HepG2 (cell line): ENCODE results near the gene SEMA4F. TPM values are rescaled to one million over a fixed set of nuclear protein-coding genes. Genes with fewer than 3 reads are reported as not detected.

Experiments used
- ATAC-seq: fragments of 200-7000 bp; cut with Tn5 transposase; 3 replicates; pipeline ENCODE4 v1.9.1; 2020; ENCODE audit warnings: mild to moderate bottlenecking, moderate library complexity
- BruUV-seq: library from RNA; stranded (reverse); fragments of 400-500 nt; replicated peaks from 2 replicates; lab custom pipeline; 2021; lab: Mats Ljungman, UMichigan
- CTCF ChIA-PET: fragments of 300-600 bp; formaldehyde crosslinking; extraction: SDS; loops from one replicate; lab custom pipeline; 2021; ENCODE audit warnings: low total read pairs, inconsistent platforms, low intra/inter-chr PET ratio; lab: Yijun Ruan, JAX
- POLR2A ChIA-PET: fragments of 350-600 bp; sonication (Branson Sonifier 250); formaldehyde crosslinking; loops from one replicate; lab custom pipeline; 2020; ENCODE audit warnings: antibody characterized with exemption, inconsistent platforms; lab: Yijun Ruan, JAX
- DNase-seq: peaks from one replicate; pipeline ENCODE4 v3.0.0-alpha.2; 2015; ENCODE audit warnings: low spot score
- FAIRE-seq: peaks from 3 replicates; lab custom pipeline; 2011; peaks lifted over from hg19 to GRCh38; lab: Jason Lieb, UNC
- H2AFZ ChIP-seq: one replicate; pipeline ENCODE4 v1.6.1; 2011; ENCODE audit warnings: low read length, inconsistent platforms
- H3K27ac ChIP-seq: fragments of 300-600 bp; 3 replicates; pipeline ENCODE4 v1.8.0; 2011; ENCODE audit warnings: mixed run types, mild to moderate bottlenecking, mixed read lengths, low read length, inconsistent platforms; ENCODE audit not compliant: insufficient read depth; ENCODE audit errors: extremely low read length
- H3K27me3 ChIP-seq, 2 experiments: fragments of 200-600 bp in 1 of 2; 2 replicates in 1 of 2; 3 replicates in 1 of 2; pipeline versions ENCODE4 v1.6.0 to v1.8.0; 2011; ENCODE audit warnings: low read length in 2 of 2, mild to moderate bottlenecking in 2 of 2, moderate library complexity in 2 of 2, inconsistent platforms in 1 of 2; ENCODE audit not compliant: insufficient read depth in 2 of 2, control insufficient read depth in 1 of 2
- H3K36me3 ChIP-seq, 2 experiments: fragments of 200-600 bp in 1 of 2; replicated peaks in 1 of 2; 2 replicates in 1 of 2; 3 replicates in 1 of 2; pipeline versions ENCODE4 v1.5.1 to v1.8.0; 2011; ENCODE audit warnings: low read length in 2 of 2, inconsistent platforms in 1 of 2; ENCODE audit not compliant: insufficient read depth in 2 of 2, control insufficient read depth in 1 of 2
- H3K4me1 ChIP-seq: 2 replicates; pipeline ENCODE4 v1.5.1; 2012; ENCODE audit warnings: low read length, inconsistent platforms; ENCODE audit not compliant: insufficient read depth
- H3K4me2 ChIP-seq: 2 replicates; pipeline ENCODE4 v1.6.0; 2011; ENCODE audit warnings: low read depth, low read length, inconsistent platforms
- H3K4me3 ChIP-seq, 3 experiments: fragments of 200-600 bp in 1 of 3; sonication (generic), shearing (Covaris generic) in 1 of 3; replicated peaks in 1 of 3; 2 replicates each; pipeline ENCODE4 v1.5.1; 2011 to 2016; ENCODE audit warnings: low read length in 3 of 3, inconsistent platforms in 2 of 3, low read depth in 2 of 3, mild to moderate bottlenecking in 2 of 3, control low read depth in 1 of 3, mixed read lengths in 1 of 3; ENCODE audit not compliant: insufficient read depth in 1 of 3
- H3K79me2 ChIP-seq: one replicate; pipeline ENCODE4 v1.6.1; 2011; ENCODE audit warnings: low read length, inconsistent platforms; ENCODE audit not compliant: insufficient read depth
- H3K9ac ChIP-seq: 2 replicates; pipeline ENCODE4 v1.6.0; 2011; ENCODE audit warnings: mild to moderate bottlenecking, low read depth, low read length, inconsistent platforms; ENCODE audit not compliant: insufficient read depth
- H3K9me3 ChIP-seq: 2 replicates; pipeline ENCODE4 v1.5.1; 2012; ENCODE audit warnings: mild to moderate bottlenecking, low read length
- H4K20me1 ChIP-seq: 2 replicates; pipeline ENCODE4 v1.6.0; 2011; ENCODE audit warnings: inconsistent platforms, mild to moderate bottlenecking, low read length, moderate library complexity; ENCODE audit not compliant: insufficient read depth
- CENPX ChIP-seq: sonication (generic); formaldehyde crosslinking; IDR thresholded peaks from 2 replicates; pipeline ENCODE4 v1.9.0; 2021; ENCODE audit warnings: mild to moderate bottlenecking, missing genetic modification reagents, moderate library complexity
- HOXA5 ChIP-seq: sonication (generic); formaldehyde crosslinking; IDR thresholded peaks from 2 replicates; pipeline ENCODE4 v1.4.0; 2020; ENCODE audit warnings: missing genetic modification reagents
- KLF12 ChIP-seq: sonication (generic); formaldehyde crosslinking; IDR thresholded peaks from 2 replicates; pipeline ENCODE4 v1.4.0; 2020; ENCODE audit warnings: missing genetic modification reagents, borderline replicate concordance
- NFYC ChIP-seq: IDR thresholded peaks from 2 replicates; pipeline ENCODE4 v1.6.1; 2016; ENCODE audit warnings: missing genetic modification reagents, missing compliant biosample characterization
- POGZ ChIP-seq: sonication (generic); formaldehyde crosslinking; IDR thresholded peaks from 2 replicates; pipeline ENCODE4 v1.4.0; 2020; ENCODE audit warnings: mild to moderate bottlenecking, missing genetic modification reagents
- RORA ChIP-seq: sonication (generic); formaldehyde crosslinking; IDR thresholded peaks from 2 replicates; pipeline ENCODE4 v1.5.0; 2020; ENCODE audit warnings: mild to moderate bottlenecking, missing genetic modification reagents, moderate library complexity
- TEAD3 ChIP-seq: optimal IDR thresholded peaks from 2 replicates; pipeline ENCODE3; 2016; ENCODE audit warnings: borderline replicate concordance
- ZNF143 ChIP-seq: sonication (generic); formaldehyde crosslinking; IDR thresholded peaks from 2 replicates; pipeline ENCODE4 v1.4.0; 2020; ENCODE audit warnings: missing genetic modification reagents
- ZNF562 ChIP-seq: sonication (generic); formaldehyde crosslinking; IDR thresholded peaks from 2 replicates; pipeline ENCODE4 v1.8.0; 2022; ENCODE audit warnings: missing genetic modification reagents, borderline replicate concordance
- ZNF7 ChIP-seq: IDR thresholded peaks from 2 replicates; pipeline ENCODE4 v1.6.1; 2016; ENCODE audit warnings: missing biosample characterization, missing genetic modification reagents
- ZNF773 ChIP-seq: sonication (generic); formaldehyde crosslinking; IDR thresholded peaks from 2 replicates; pipeline ENCODE4 v1.4.0; 2020; ENCODE audit warnings: missing genetic modification reagents, borderline replicate concordance
- ZSCAN20 ChIP-seq: sonication (generic); formaldehyde crosslinking; IDR thresholded peaks from 2 replicates; pipeline ENCODE4 v1.4.0; 2020; ENCODE audit warnings: missing genetic modification reagents, mild to moderate bottlenecking, borderline replicate concordance
- WGBS: methylation state at CpG from one replicate; pipeline ENCODE4 v1.1.6; 2017; ENCODE audit warnings: low lambda C conversion rate; 5-methylcytosine and 5-hydroxymethylcytosine counted together
- in situ Hi-C: cut with HindIII; loops from 2 replicates; pipeline ENCODE4 v1.10.0; 2017; ENCODE audit warnings: low pct_unique_long_range_greater_than_20kb; ENCODE audit not compliant: extremely low pct_ligation_motif_present
- intact Hi-C: fragments of 100-400 bp; cut with micrococcal nuclease; formaldehyde crosslinking; loops from one replicate; pipeline ENCODE4 v1.10.0; 2022; ENCODE audit not compliant: unreplicated experiment
- polyA plus RNA-seq, 8 experiments: library from polyadenylated mRNA; depleted of rRNA in 3 of 8; stranded (reverse) in 7 of 8; unstranded in 1 of 8; fragments of >200 nt; fragmentation: Illumina TruSeq in 4 of 8; extraction: Trizol in 4 of 8; gene quantifications; 2 replicates each; pipeline versions ENCODE4 v1.2.1 to v1.2.3, GENCODE V29; 2011 to 2016; ENCODE audit warnings: low read depth in 4 of 8, missing spikeins in 1 of 8, mixed read lengths in 1 of 8; ENCODE audit not compliant: insufficient read depth in 1 of 8
- total RNA-seq, 5 experiments: library from RNA; depleted of rRNA; stranded (reverse); fragments of >200 nt; fragmentation: Illumina TruSeq; extraction: Trizol; gene quantifications; 2 replicates each; pipeline ENCODE4 v1.2.3, GENCODE V29; 2016; ENCODE audit warnings: low read depth in 1 of 5
- TF ChIP-seq, protein P1 (sequence below): sonication (generic); formaldehyde crosslinking; IDR thresholded peaks from 2 replicates; pipeline ENCODE4 v1.5.0; 2020; ENCODE audit warnings: missing genetic modification reagents

The SEMA4F gene
- total and polyA plus RNA-seq, 2 of the 13 experiments (the other 11 are each of a cell fraction or from before 2014, with no cell fraction given), result 7.1 to 10.3 TPM

DNA sequence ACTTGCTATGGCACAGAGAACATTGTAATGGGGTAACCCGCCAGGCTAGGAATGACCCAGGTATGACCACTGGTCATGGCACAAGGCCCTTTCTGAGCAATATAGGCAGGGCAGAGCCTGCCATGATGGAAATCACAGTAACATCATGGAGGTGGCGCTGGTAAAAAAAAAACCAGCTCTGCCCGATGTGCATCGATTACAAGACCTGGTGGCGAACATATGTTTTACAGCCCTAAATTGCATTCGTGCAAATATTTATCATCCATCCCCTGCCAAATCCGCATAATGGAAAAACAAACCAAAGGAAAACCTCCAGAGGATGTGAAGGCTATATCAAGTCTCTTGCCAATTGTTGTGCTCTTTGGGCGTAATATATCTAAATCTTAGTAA, 60.6 kb downstream of the SEMA4F start:
- Histone ChIP-seq H3K4me1 (peaks cover 40% of the 10 kb centered on the region), H3K4me3 (peak overlapping the region in 2 of 3 experiments; percentile 48 to 75; a peak in 1 of 6 replicates), H3K9ac (no peak overlapping the region), H3K36me3 (no peaks in the 10 kb centered on the region), H2AFZ (no peak overlapping the region), H3K9me3 (no peaks in the 10 kb centered on the region), H3K27me3 (peaks cover 1 to 37% of the 10 kb centered on the region in 2 experiments; a peak in 3 of 5 replicates), H3K4me2 (peak overlapping the region; percentile 92), H3K27ac (no peak overlapping the region), H3K79me2 (no peaks in the 10 kb centered on the region), H4K20me1 (no peaks in the 10 kb centered on the region)
- ATAC-seq (peak; percentile 8), DNase-seq (no peak), FAIRE-seq (no peak)
- ChIA-PET POLR2A (interaction anchor here (1.7 to 1.8 kb wide), 2 partner anchors 38 to 50 kb away, joined by 4 to 8 read pairs; no protein-coding TSS in a partner anchor), CTCF (interaction anchor here (1.2 to 3.2 kb wide), 4 partner anchors 24 to 162 kb away, joined by 3 to 57 read pairs (median 9); no protein-coding TSS in a partner anchor)
- 34% methylated on average over 8 of the region's 8 CpGs for WGBS
- intact Hi-C loops, result loop anchor here (1.0 to 5.0 kb wide), 5 partner anchors 24 to 162 kb away; no protein-coding TSS in a partner anchor
- no TSS peak for BruUV-seq
- in situ Hi-C loops, result loop anchor here (5.0 kb wide), 1 partner anchor 163 kb away; no protein-coding TSS in a partner anchor
- TF ChIP-seq NFYC (0 out of 2 replicates have a peak, but pooled peaks have one; percentile 22), ZNF143 (0 out of 2 replicates have a peak, but pooled peaks have one; percentile 1), ZNF562 (peak; percentile 8; the same call in 1 of the 2 replicates), TEAD3 (peak; percentile 6), KLF12 (0 out of 2 replicates have a peak, but pooled peaks have one; percentile 8), ZNF773 (CRISPR knock-in tag) (no peak), CENPX (CRISPR knock-in tag) (no peak), HOXA5 (0 out of 2 replicates have a peak, but pooled peaks have one; percentile 1), RORA (CRISPR knock-in tag) (no peak), ZSCAN20 (CRISPR knock-in tag) (no peak), ZNF7 (CRISPR knock-in tag) (0 out of 2 replicates have a peak, but pooled peaks have one; percentile 15), POGZ (CRISPR knock-in tag) (0 out of 2 replicates have a peak, but pooled peaks have one; percentile 11)
- TF ChIP-seq, protein P1, sequence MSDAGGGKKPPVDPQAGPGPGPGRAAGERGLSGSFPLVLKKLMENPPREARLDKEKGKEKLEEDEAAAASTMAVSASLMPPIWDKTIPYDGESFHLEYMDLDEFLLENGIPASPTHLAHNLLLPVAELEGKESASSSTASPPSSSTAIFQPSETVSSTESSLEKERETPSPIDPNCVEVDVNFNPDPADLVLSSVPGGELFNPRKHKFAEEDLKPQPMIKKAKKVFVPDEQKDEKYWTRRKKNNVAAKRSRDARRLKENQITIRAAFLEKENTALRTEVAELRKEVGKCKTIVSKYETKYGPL (CRISPR knock-in tag), result no peak
